CD14-positive monocyte (primary cell): ENCODE measurements around the gene MLH1. TPM values are rescaled to one million over a fixed set of nuclear protein-coding genes. Genes with fewer than 3 reads are reported as not detected.

Source experiments
- DNase-seq, 3 donors: peaks; one replicate each; pipeline ENCODE4 v3.0.0-alpha.2; 2011 to 2022
- H2AFZ ChIP-seq: 2 replicates; pipeline ENCODE4 v1.6.0; 2012; ENCODE audit warnings: mild to moderate bottlenecking, low read depth, low read length, inconsistent platforms; ENCODE audit not compliant: insufficient read depth, poor library complexity, severe bottlenecking
- H3K27ac ChIP-seq, 2 donors: 1 replicate in 1 of 2; 2 replicates in 1 of 2; pipeline ENCODE4 v1.5.1; 2012 to 2013; ENCODE audit warnings: low read length in 2 of 2, control low read depth in 1 of 2, inconsistent platforms in 1 of 2, low read depth in 1 of 2, mild to moderate bottlenecking in 1 of 2
- H3K27me3 ChIP-seq, 2 donors: one replicate each; pipeline versions ENCODE4 v1.6.0 to v1.6.1; 2011 to 2013; ENCODE audit warnings: low read length in 2 of 2; ENCODE audit not compliant: control insufficient read depth in 2 of 2, insufficient read depth in 2 of 2
- H3K36me3 ChIP-seq, 2 donors: replicated peaks in 1 of 2; 1 replicate in 1 of 2; 2 replicates in 1 of 2; pipeline versions ENCODE4 v1.5.1 to v1.6.1; 2012 to 2013; ENCODE audit warnings: low read length in 2 of 2, control low read depth in 1 of 2, inconsistent platforms in 1 of 2, mild to moderate bottlenecking in 1 of 2; ENCODE audit not compliant: insufficient read depth in 2 of 2, control insufficient read depth in 1 of 2
- H3K4me1 ChIP-seq, 2 donors: 1 replicate in 1 of 2; 2 replicates in 1 of 2; pipeline versions ENCODE4 v1.5.1 to v1.6.1; 2012 to 2013; ENCODE audit warnings: low read length in 2 of 2, control low read depth in 1 of 2, inconsistent platforms in 1 of 2, mild to moderate bottlenecking in 1 of 2, moderate library complexity in 1 of 2; ENCODE audit not compliant: insufficient read depth in 2 of 2, control insufficient read depth in 1 of 2
- H3K4me2 ChIP-seq: replicated peaks from 2 replicates; pipeline ENCODE3; 2012; ENCODE audit warnings: low read length, moderate library complexity, mild to moderate bottlenecking; ENCODE audit not compliant: poor library complexity, severe bottlenecking; ENCODE audit errors: extremely low read depth
- H3K4me3 ChIP-seq, 3 experiments: fragments of 200-600 bp in 1 of 3; sonication (generic) in 1 of 3; replicated peaks in 1 of 3; 1 replicate in 2 of 3; 2 replicates in 1 of 3; pipeline ENCODE4 v1.5.1; 2011 to 2013; ENCODE audit warnings: low read length in 3 of 3, mild to moderate bottlenecking in 3 of 3, control low read depth in 2 of 3, low read depth in 2 of 3, inconsistent platforms in 1 of 3, moderate library complexity in 1 of 3
- H3K79me2 ChIP-seq: 2 replicates; pipeline ENCODE4 v1.6.0; 2012; ENCODE audit warnings: mild to moderate bottlenecking, control low read depth, inconsistent platforms, low read length, moderate library complexity; ENCODE audit not compliant: insufficient read depth
- H3K9ac ChIP-seq: 2 replicates; pipeline ENCODE4 v1.6.0; 2017; ENCODE audit warnings: low read length, mild to moderate bottlenecking; ENCODE audit not compliant: insufficient read depth, poor library complexity, severe bottlenecking
- H3K9me3 ChIP-seq, 2 donors: replicated peaks in 1 of 2; 1 replicate in 1 of 2; 2 replicates in 1 of 2; pipeline versions ENCODE4 v1.5.1 to v1.6.1; 2012 to 2013; ENCODE audit warnings: low read length in 2 of 2, control low read depth in 1 of 2; ENCODE audit not compliant: control insufficient read depth in 1 of 2, insufficient read depth in 1 of 2
- H4K20me1 ChIP-seq: 2 replicates; pipeline ENCODE4 v1.6.0; 2012; ENCODE audit warnings: mild to moderate bottlenecking, low read length, control low read depth, moderate library complexity; ENCODE audit not compliant: insufficient read depth
- H3K27ac Mint-ChIP-seq, 7 donors: one replicate each; pipeline ENCODE4 v1.8.0; 2020; ENCODE audit warnings: mild to moderate bottlenecking in 7 of 7, mixed read lengths in 7 of 7, moderate library complexity in 6 of 7, inconsistent platforms in 2 of 7
- H3K27me3 Mint-ChIP-seq, 3 donors: one replicate each; pipeline ENCODE4 v1.8.0; 2021 to 2022; ENCODE audit warnings: low read depth in 3 of 3, mild to moderate bottlenecking in 3 of 3, mixed read lengths in 3 of 3, moderate library complexity in 3 of 3, inconsistent platforms in 1 of 3
- H3K36me3 Mint-ChIP-seq, 2 donors: one replicate each; pipeline ENCODE4 v1.8.0; 2020; ENCODE audit warnings: mixed read lengths in 2 of 2, inconsistent platforms in 1 of 2, mild to moderate bottlenecking in 1 of 2
- H3K4me1 Mint-ChIP-seq: one replicate; pipeline ENCODE4 v1.8.0; 2020; ENCODE audit warnings: mild to moderate bottlenecking, mixed read lengths
- H3K4me3 Mint-ChIP-seq, 2 donors: one replicate each; pipeline ENCODE4 v1.8.0; 2020; ENCODE audit warnings: mild to moderate bottlenecking in 2 of 2, mixed read lengths in 2 of 2, moderate library complexity in 1 of 2
- H3K9me3 Mint-ChIP-seq, 7 donors: one replicate each; pipeline ENCODE4 v1.8.0; 2020 to 2022; ENCODE audit warnings: mixed read lengths in 7 of 7, mild to moderate bottlenecking in 6 of 7, moderate library complexity in 6 of 7, inconsistent platforms in 2 of 7
- WGBS: methylation state at CpG from one replicate; pipeline ENCODE4 v1.1.5; 2013; ENCODE audit warnings: missing lambda C conversion rate; ENCODE audit not compliant: insufficient coverage; 5-methylcytosine and 5-hydroxymethylcytosine counted together
- intact Hi-C, 2 donors: fragments of 100-400 bp; cut with micrococcal nuclease; formaldehyde crosslinking; loops; one replicate each; pipeline versions ENCODE4 v1.15.0 to v1.15.1; 2023
- polyA plus RNA-seq, 3 donors: library from polyadenylated mRNA; depleted of rRNA in 1 of 3; unstranded in 2 of 3; stranded (reverse) in 1 of 3; fragments of 300-500 nt in 2 of 3; fragments of >200 nt in 1 of 3; fragmentation: Illumina TruSeq in 2 of 3; gene quantifications; 1 replicate in 2 of 3; 2 replicates in 1 of 3; pipeline ENCODE4 v1.2.3, GENCODE V29; 2012 to 2021
- TF ChIP-seq, protein P1 (sequence below): fragments of 200-600 bp; IDR thresholded peaks from one replicate; pipeline ENCODE4 v1.8.0; 2022; ENCODE audit warnings: antibody characterized with exemption, mild to moderate bottlenecking

The MLH1 gene
- polyA plus RNA-seq, 3 donors = 13.7 to 19.7 (median 18.5) TPM

DNA sequence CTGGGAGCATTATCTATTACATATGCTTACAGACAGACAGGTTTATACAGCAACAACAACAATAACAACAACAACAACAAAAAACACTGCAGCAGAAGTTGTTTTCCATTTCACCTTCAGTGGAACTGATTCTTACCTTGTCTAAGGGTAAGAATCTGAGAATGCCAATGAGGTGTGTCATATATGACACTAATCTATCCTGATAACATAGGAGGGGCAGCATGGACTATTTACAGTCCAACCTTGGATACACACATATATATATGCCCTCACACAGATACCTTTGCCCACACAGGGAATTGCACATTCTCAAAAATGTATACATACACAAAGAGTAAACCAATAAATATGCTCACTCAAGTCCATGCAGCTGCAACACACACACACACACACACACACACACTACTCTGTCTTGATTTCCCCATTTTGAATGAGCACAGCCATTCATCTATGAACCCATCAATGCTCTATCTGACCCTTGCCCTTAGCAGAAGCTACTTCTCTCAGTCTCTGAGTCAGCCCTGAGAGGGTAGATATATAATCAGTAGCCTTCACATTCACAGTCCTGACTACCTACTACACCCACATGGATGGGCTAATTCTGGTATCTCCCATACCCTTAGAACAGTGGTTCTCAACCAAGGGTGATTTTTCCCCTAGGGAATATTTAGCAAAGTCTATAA is 38.7 kb upstream of the MLH1 start:
- Histone ChIP-seq H3K4me3 (no peak overlapping the region), H4K20me1 (no peaks in the 10 kb centered on the region), H3K36me3 (no peaks in the 10 kb centered on the region), H3K9me3 (no peaks in the 10 kb centered on the region), H2AFZ (no peak overlapping the region), H3K27ac (no peak overlapping the region), H3K4me1 (no peaks in the 10 kb centered on the region), H3K27me3 (no peaks in the 10 kb centered on the region), H3K9ac (no peak overlapping the region), H3K79me2 (no peaks in the 10 kb centered on the region), H3K4me2 (no peak overlapping the region)
- Mint-ChIP-seq H3K27me3 (peaks cover 0 to 2% (median 0%) of the 10 kb centered on the region in 3 donors), H3K27ac (no peak overlapping the region), H3K4me3 (no peak overlapping the region), H3K36me3 (no peaks in the 10 kb centered on the region), H3K9me3 (no peaks in the 10 kb centered on the region), H3K4me1 (peaks cover 13% of the 10 kb centered on the region)
- TF ChIP-seq, protein P1, sequence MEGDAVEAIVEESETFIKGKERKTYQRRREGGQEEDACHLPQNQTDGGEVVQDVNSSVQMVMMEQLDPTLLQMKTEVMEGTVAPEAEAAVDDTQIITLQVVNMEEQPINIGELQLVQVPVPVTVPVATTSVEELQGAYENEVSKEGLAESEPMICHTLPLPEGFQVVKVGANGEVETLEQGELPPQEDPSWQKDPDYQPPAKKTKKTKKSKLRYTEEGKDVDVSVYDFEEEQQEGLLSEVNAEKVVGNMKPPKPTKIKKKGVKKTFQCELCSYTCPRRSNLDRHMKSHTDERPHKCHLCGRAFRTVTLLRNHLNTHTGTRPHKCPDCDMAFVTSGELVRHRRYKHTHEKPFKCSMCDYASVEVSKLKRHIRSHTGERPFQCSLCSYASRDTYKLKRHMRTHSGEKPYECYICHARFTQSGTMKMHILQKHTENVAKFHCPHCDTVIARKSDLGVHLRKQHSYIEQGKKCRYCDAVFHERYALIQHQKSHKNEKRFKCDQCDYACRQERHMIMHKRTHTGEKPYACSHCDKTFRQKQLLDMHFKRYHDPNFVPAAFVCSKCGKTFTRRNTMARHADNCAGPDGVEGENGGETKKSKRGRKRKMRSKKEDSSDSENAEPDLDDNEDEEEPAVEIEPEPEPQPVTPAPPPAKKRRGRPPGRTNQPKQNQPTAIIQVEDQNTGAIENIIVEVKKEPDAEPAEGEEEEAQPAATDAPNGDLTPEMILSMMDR = no peak
- DNase-seq = peak in 1 of 3 donors; percentile 67
- intact Hi-C loops = loop anchor here (10.0 kb wide), 2 partner anchors 220 to 230 kb away; no protein-coding TSS in a partner anchor

DNA sequence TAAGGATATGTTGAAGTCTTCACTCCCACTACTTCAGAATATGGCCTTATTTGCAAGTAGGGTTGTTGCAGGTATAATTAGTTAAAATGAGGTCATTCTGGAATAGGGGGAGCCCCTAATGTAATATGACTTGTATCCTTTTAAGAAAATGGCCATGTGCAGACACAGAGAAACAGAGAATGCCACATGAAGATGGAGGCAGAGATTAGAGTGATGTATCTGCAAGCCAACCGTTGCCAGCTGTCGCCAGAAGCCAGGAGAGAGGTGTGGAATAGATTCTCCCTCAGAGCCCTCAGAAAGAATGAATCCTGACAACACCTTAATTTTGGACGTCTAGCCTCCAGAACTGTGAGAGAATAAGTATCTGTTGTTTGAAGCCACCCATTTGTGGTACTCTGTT is 37.2 kb upstream of the MLH1 start:
- Mint-ChIP-seq H3K27ac (no peak overlapping the region), H3K36me3 (no peaks in the 10 kb centered on the region), H3K9me3 (no peaks in the 10 kb centered on the region), H3K27me3 (peaks cover 0 to 3% (median 0%) of the 10 kb centered on the region in 3 donors), H3K4me3 (no peak overlapping the region), H3K4me1 (peaks cover 13% of the 10 kb centered on the region)
- no peaks in the 10 kb centered on the region for H3K36me3 ChIP-seq
- no peaks in the 10 kb centered on the region for H3K79me2 ChIP-seq
- DNase-seq = no peak
- H3K4me1 ChIP-seq = no peaks in the 10 kb centered on the region
- no peak overlapping the region for H3K4me2 ChIP-seq
- H3K27ac ChIP-seq = no peak overlapping the region
- H3K27me3 ChIP-seq = no peaks in the 10 kb centered on the region
- TF ChIP-seq, protein P1 = no peak
- intact Hi-C loops = loop anchor here (10.0 kb wide), 2 partner anchors 221 to 231 kb away; no protein-coding TSS in a partner anchor
- H3K9ac ChIP-seq = no peak overlapping the region
- H3K9me3 ChIP-seq = no peaks in the 10 kb centered on the region
- WGBS = no CpG with 5 or more reads among the region's 3 CpGs
- H3K4me3 ChIP-seq = no peak overlapping the region
- H4K20me1 ChIP-seq = no peaks in the 10 kb centered on the region
- H2AFZ ChIP-seq = no peak overlapping the region
